Stimulated activated CD4-positive, alpha-beta T cell treated with anti-CD3 and anti-CD28 coated beads, Interleukin-1b, Interleukin-23, amount 100 ng/mL, for 48 hours (primary cell): ENCODE results near the gene MED12L.

ENCODE experiments used
- DNase-seq: peaks from one replicate; pipeline ENCODE4 v3.0.0-alpha.2; 2020

The MED12L gene

DNA sequence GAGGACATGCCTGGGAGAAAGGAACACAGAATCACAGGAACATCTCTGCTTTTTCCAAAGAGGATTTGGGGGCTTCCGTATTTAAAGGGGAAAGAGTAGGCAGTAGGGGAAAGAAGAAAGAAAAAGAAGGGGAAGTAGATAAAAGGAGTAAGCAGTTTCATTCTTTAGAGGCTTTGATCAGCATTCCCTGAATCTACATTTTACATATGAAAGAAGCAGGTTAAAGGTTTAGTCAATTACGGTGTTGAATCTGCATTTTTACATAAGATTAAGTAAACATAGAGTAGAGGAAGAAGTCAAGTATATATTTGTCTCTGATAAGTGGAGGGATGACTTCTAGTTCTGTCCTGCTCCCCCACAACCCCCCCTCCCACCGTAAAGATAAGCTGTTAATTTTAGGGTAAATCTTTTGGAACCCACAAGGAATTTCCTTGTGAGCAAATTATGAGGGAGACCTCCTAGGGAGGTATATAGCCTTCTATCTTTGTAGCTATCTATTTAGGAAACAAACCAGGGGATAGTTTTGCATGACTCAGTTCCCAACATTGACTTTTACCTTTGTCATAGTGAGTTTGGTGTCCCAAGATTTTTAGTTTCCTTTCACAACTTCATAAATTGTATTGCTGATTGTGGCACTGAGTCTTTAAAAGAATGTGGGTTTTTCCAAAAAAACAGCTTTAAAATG is 307.8 kb downstream of the MED12L start:
- DNase-seq = no peak

DNA sequence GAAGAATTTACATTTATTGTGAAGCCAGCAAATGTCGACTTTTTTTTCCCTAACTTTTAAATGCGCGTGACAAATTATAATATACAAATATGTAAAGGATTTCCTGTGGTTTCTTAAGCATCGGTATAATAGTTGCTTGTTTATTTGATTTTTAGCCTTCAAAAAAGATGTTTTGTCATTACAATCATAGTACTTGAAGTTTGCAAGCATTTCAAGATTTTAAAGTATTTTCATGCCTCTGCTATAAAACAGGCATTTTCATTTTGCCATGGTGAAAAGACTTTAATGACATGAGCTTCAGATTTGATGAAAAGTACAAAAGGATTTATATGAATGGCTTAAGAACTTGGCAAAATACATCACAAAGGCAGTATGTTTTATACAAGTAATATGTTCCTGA is 308.5 kb downstream of the MED12L start:
- DNase-seq = no peak

DNA sequence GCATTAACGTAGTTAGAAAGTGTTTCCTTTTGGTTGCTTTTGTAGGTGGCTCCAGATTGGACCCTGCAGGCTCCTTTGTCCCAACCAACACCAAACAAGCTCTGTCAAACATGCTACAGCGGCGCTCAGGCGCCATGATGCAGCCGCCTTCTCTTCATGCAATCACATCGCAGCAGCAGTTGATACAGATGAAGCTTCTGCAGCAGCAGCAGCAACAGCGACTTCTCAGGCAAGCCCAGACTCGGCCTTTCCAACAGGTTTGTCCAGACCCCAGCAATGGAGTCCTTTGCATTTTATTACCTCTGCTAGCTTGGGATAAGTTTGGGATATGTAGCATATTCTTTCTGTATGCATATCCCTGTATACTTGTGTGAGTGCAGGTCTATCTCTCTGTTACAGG is 309.1 kb downstream of the MED12L start:
- no peak for DNase-seq

DNA sequence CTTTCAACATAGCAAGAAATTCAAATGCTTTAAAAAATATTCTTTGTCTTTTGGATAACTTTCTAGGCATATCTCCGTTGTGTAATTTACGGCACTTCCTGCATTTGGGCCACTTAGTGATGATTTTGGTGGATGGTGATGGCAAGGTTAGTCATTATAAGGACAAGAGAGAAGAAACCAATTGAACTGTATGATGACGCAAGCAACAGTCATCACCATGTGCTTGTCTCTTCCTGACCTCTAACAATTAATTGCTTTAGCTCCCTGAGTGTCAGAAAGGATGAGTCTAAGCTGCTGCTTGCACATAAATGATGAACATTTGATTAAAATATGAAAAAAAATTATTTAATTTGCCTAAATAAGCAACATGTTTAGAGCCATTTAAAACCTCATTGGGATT is 310.3 kb downstream of the MED12L start:
- DNase-seq = no peak

DNA sequence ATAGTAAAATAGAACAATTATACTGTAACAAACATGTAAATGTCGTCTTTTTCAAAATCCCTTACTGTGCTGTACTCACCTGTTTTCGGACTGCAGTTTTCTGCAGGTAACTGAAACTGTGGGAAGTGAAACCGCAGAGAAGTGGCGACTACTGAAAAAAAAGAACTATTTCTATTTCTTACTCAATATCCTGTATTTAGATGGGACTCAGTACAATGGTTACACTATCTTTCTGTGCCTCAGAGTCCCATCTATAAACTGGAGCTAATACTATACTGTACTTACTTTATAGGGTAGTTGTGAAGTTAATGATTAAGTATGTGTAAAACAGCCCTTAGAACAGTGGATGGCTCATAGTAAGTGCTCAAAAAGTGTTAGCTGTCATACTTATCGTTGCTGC is 313.4 kb downstream of the MED12L start:
- DNase-seq = no peak

DNA sequence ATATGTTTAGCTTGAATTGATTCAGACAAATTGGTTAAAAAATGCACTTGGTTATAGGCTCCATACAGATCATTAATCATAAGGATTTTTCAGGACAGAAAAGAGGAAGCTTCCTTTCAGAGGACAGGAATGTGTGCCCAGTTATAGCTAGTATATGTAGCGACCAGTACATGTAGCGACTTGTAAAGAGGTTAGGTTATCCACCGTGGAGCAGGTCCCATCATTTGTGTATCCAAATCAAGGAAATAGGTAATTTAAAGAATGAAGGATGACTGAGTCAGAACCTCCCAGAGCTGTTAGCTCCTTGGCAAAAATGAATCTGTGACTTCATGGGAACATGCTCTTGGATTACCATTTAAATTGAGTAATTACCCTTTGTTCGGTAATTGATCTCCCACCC is 314.9 kb downstream of the MED12L start:
- DNase-seq = no peak

DNA sequence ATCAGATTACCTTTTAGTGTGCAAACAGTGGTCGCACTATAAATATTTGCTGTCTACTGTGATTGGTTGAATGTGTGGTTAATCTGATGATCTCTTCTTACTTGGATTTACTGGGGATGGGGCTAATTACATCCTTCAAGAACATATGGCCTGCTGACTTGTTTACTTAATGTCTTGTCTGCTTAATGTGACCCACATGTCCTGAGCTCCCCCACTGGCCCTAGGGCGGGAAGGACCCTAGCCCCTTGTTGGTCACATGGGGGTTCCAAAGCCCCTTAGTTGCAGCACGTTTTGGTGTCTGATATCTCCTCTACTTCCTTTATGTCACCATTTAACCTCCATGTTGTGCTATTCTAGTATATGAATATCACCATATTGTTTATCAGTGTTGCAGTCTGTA is 316.9 kb downstream of the MED12L start:
- no peak for DNase-seq

DNA sequence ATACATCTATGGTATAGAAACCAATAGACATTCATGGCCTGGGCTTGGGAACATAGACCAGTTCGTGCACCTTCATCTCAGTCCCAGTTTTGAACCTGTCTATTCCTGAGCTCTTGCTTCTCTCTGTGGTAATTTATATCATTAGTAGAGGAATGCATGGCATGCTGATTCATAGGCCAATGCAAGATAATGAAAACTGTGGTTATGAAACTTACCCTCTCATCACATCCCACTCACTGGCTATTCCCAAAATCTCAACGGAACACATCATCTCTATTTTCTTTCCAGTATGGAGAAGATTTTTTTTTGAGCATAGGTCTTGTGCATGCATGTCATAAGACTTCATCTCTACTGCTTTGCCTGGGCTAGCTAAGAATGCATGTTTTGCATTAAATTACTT is 317.8 kb downstream of the MED12L start:
- DNase-seq = no peak

DNA sequence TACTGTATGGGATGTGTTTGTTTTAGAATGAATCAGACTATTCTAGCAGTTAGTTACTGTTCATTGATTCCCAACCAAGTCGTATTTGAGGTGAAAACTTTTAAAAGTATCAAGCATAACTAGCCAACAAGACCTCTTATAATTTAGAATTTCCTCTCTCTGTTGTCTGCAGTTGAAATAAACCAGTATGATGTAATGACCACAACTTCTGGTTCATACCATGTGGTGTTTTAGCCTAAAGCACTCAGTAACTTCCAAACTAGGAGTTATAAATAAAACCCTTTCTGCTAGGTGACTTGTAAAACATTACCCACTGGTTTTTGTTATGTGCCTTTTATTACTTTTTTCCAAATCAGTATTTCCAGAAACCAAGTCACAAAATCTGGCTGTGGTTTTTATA is 318.9 kb downstream of the MED12L start:
- no peak for DNase-seq

DNA sequence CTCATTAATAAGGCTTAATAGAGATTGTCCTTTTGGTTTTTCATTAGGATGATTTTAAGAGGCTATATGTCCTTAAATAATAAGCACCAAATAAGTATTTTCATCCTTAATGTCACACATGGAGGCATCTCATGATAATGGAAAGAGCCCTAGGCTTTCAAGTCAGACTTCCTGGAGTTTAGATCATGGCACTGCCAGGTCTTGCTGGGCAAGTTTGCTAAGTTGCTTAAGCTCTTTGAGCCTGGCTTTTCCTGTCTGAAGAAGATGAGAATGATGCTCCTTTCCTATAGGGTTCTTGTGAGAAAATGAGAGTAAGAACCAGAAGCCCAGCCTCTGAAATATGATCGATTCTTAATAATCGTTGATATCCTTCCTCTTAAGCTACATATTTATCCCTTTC is 322.5 kb downstream of the MED12L start:
- DNase-seq = no peak

DNA sequence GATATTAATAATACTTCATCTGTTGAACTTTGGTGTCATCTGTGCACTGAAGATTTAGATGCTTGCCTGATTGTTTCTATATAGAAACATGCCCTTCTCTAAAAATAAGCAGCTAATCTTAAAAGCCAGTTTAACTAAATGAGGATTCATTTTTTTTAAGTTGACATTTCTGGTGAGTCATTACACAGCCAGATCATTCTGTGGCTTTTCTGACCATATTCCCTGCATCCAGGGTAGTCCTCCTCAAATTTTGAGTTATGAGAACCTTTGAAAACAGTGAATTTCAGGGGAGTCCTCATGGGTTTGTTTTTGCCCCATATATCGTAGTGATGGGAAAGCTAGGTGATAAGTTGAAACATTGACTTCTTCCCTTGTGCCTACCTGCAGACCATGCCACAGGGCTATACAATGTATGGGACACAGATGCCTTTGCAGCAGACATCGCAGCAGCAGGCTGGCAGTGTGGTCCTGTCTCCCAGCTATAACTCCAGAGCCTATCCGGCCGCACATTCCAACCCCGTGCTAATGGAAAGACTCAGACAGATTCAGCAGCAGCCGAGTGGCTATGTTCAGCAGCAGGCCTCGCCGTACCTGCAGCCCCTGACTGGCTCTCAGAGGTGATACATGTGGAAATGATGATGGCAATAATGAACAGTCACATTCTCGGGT is 325.6 kb downstream of the MED12L start:
- DNase-seq = no peak

DNA sequence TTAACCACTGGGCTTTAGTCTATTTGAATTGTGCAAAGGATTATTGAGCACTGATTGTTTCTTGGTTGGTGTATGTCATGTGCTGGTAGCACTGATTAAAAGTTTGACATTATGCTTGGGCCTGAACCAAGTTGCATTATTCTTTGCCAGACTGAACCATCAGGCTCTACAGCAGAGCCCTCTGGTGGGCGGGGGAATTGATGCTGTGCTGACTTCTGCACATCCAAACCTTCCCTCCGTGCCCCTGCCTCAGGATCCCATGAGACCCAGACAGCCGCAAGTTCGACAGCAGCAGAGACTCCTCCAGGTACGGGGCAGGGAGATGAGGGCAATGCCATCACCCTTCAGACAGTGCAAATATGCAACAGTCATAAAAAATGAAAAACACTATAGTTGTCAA is 327.5 kb downstream of the MED12L start:
- no peak for DNase-seq

DNA sequence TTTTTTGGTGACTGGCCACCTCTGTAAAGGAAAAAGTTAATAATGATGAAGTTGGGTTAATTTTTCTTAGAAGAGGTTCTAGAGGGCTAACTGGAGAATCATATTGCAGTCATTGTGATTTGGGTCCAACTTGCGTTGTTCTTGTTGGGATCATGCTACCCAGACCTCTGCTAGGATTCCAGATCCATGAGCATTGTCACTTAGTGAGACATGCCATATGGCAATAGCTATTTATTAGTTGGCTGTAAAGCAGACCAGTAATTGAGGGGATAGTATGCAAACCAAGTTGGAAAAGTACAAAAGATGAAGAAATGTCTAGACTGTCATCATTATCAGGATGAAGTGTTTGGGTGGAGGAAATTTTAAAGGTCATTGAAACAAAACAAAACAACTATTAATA is 329.8 kb downstream of the MED12L start:
- no peak for DNase-seq

DNA sequence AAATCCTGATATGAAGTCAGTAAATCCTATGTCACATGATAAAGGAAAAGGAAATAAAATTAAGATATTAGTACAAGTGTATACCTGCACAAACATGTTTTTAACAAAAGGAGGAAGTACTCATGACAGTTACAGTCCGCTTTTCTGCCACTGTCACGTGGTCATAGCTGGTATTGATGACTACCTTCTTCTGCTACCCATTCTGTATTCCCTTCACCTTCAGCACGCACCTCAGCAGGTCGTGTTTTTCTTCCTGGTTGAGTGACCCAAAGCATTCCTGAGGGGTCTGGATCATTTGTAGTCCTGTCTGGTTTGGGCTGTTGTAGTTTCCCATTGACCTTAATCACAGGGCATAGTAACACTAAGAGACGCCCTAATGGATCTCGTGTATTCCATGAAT is 334.3 kb downstream of the MED12L start:
- no peak for DNase-seq

DNA sequence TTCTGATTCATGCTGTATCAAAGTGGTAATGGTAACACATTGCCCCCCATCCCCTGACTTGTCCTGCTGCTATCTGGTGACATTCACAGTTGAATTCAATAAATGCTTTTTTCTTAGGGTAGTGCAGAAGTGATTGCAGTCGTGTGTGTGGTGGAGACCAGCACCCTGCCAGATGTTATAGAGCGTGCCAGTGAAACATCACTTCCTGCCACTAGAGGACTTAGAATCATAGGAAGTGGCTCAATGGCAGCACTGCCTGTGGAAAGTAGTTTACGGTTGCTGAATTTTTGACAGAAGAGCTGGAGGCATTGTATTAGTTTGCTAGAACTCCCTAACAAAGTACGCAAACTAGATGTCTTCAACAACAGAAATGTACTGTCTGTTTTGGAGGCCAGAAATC is 336.5 kb downstream of the MED12L start:
- no peak for DNase-seq

DNA sequence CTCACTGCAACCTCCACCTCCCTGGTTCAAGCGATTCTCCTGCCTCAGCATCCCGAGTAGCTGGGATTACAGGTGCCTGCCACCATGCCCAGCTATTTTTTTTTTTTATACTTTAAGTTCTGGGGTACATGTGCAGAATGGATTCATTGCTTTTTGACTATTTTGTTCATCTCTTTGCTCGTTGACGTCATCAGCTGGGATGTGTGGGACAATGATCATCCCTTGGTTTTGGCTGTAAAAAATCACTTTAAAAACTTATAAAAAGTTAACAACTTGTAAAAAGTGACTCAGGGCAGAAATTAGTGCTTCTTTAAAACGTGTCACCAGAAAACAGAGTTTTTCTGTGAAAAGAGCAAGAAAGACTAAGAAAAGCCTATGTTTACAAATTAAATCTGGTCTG is 337.6 kb downstream of the MED12L start:
- DNase-seq = no peak

DNA sequence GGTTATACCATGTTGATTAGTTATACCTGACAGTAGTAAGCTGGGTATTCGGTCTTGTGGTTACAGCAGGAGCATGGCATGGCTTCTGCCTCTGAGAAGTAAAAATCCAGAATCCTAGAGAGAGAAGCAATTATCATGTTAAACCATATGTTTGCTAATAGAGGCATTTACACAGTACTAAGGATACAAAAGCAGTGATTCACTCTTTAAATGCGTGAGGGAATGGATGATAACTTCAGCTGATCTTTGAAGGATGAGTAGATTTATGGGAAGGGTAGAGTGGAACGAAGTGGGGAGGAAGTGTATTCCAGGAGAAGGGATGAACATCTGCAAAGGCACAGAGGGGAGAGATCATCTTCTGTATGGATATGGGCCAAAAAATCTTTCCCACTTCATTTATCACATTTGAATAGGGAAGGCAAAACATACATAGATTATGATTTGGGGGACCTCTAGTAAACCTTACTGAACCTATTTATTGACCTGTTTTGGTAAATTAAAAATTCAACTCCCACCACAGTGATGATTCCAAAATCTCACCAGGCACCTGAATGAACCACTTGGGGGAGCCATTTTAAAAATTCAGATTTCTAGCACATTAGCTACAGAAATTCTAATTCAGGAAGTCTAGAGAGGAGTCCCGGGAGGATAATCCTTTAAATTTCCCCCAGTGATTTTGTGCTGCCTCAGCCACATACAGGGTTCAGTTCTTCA is 340.3 kb downstream of the MED12L start:
- no peak for DNase-seq

DNA sequence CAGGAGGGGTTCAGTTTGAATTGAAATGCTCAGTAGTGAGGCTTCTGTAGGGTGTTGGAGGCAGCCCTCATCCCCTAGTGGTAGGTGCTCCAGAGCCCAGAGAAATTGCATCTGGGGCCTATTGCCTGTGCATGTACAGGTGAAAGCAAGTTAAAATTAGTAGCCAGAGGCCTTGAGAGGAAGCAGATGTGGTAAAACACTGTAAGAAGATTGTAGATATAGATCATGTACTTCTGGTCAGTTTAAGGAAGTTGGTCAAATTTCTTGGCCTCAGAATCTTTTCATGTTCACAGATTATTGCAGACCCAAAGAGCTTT is 340.8 kb downstream of the MED12L start:
- no peak for DNase-seq

DNA sequence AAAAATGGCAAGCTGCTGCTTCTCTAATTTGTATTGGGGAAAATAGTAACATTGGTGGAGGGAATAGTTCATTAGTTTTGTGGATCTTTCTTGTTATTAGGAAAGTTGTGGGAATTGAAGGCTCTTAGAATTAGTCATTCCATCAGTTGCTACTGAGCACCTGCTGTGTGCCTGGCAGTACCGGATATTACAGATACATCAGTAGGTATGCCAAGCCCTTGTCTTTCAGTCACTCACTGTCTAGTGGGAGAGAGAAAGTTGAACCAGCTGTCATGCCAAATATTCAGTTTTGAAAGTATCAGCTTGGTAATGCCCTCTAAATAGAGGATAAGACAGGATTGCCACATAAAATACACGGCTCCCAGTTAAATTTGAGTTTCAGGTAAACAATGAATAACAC is 342.9 kb downstream of the MED12L start:
- DNase-seq = no peak

DNA sequence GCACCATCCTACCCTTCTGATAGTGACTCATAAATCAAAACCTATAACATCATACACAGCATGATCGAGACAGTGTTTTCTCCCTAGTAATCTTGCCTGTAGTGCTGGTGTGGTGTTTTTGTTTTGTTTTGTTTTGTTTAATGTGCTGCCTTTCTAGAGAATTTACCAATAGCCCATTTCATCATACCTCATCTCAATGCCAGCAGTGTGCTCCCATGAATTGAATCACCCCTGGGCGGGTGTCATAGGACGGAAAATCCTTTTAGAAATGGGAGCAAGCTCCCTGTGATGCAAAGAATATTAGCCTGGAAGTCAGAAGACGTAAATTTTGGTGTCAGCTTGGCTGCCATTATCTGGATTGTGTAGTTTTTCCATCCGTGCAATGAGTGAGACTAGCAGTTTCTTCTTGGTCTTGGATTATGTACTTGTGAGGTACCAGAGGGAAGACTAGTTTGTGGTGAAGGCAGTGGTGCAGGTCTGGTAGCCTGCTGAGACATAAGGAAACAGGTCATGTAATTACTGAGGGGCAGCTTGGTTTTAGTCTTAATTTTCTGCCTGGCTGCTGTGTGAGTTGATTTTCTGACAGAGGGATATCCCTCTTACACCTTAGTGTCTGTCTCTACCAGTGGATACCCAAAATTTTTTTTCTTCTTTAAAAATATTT is 345.5 kb downstream of the MED12L start:
- no peak for DNase-seq

DNA sequence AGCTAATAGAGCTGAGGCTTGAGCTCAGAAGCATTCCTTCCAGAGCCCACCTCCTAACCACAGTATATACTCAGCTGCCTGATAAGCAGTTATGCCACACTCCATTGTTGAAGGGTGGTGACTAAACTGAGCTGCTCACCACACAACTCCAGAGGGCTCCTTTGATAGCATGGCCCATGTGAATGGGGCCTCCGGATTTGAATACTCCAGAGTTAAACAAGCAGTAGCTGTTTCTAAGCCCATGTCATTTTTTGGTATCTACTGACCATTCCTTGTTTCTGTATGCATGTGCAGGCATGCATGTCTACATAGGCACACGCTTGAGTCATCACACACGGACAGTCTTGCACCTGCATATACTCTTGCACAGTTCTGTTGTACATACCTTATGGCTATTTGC is 346.5 kb downstream of the MED12L start:
- DNase-seq = no peak

DNA sequence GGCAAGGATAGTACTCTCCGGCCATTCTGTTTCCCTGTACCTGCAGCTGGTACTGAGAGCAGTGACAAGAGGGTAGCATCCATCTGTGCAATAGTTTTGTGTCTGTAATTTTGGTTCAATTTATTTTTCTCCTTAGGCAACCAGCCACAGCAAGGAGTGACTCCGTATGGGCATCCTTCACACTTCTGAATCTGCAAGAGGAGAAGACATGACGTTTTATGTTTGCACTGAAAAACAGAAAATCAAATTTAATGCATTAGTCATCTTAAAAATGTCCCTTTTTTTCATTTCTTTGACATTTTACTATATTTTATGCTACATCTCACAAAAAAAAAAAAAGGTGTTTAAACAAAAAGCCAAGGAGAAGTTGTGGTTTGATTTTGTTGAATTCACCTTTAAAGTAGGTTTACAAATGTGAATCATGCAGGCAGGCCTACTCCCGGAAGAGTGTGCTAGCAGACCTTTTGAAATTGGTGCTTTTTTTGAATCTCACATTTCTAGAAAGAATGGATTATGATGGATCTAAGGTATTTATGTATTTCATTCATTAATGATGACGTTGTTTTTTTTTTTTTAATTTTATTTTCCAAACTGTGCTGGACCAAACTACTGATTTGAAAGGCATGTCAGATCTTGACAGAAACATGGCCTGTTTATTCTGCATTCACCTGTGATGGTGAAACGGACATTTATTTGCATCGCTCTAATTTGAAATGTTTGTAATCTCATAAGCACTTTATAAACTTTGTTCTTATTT is 347.3 kb downstream of the MED12L start:
- DNase-seq = no peak

DNA sequence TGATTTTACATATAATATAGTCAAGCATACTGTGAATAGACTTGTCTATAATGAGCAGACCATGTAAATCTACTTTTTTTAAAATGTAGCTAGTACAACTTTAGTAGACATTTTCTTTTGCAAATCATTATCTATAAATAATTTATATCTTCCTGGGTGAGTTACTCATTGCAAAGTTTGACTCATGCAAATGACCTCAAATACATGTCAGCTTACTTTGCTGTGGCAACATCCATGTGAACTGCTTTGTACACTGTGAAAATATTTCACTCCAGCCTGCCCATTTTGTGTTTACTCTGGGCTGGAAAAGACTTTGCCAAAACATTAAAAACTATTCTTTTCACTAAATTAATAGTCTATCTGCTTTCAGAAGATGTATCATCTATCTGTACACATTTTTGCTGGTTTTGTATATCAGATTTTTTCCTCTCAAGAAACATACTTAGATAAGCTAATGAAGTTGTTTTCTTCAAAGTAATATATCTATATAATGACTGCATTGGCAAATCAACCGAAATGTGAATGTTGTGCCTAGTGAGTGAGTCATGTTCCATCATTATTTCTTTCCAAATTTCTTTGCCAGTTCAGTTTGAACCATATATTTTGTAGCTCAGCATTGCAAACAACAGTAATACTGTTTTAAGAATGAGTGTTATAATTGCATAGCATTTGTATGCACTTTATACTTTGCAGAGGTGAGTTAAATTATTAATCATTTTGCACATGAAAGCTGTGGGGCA is 348.9 kb downstream of the MED12L start:
- no peak for DNase-seq
